Neural cell (in vitro differentiated cells): ENCODE results near the gene C19orf33. TPM values are rescaled to one million over a fixed set of nuclear protein-coding genes. Genes with fewer than 3 reads are reported as not detected.

Experiments used
- H2AFZ ChIP-seq: fragments of 200-600, 300-800 bp; sonication (generic), shearing (Covaris generic); 2 replicates; pipeline ENCODE4 v1.6.0; 2014; ENCODE audit warnings: low read depth, mild to moderate bottlenecking, antibody characterized with exemption, low read length, moderate library complexity
- H3F3A ChIP-seq: fragments of 200-600 bp; shearing (Covaris generic); 2 replicates; pipeline ENCODE4 v1.6.1; 2016; ENCODE audit warnings: mild to moderate bottlenecking, moderate library complexity, mixed read lengths, antibody characterized with exemption, low read length; ENCODE audit not compliant: insufficient read depth, poor library complexity, severe bottlenecking
- H3K27ac ChIP-seq: fragments of 200-600, 300-800 bp; sonication (generic), shearing (Covaris generic); 2 replicates; pipeline ENCODE4 v1.5.1; 2014; ENCODE audit warnings: mild to moderate bottlenecking, low read length, moderate library complexity
- H3K27me3 ChIP-seq: fragments of 300-800, 200-600 bp; sonication (generic), shearing (Covaris generic); 2 replicates; pipeline ENCODE4 v1.6.0; 2014; ENCODE audit warnings: mild to moderate bottlenecking, low read depth, low read length, moderate library complexity; ENCODE audit not compliant: insufficient read depth
- H3K36me3 ChIP-seq: fragments of 300-800, 200-600 bp; sonication (generic), shearing (Covaris generic); 2 replicates; pipeline ENCODE4 v1.5.1; 2014; ENCODE audit warnings: mild to moderate bottlenecking, antibody characterized with exemption, low read length, moderate library complexity; ENCODE audit not compliant: insufficient read depth
- H3K4me2 ChIP-seq: fragments of 300-800, 200-600 bp; sonication (generic), shearing (Covaris generic); 2 replicates; pipeline ENCODE4 v1.6.0; 2014; ENCODE audit warnings: mild to moderate bottlenecking, low read length
- H3K4me3 ChIP-seq: fragments of 300-800, 200-600 bp; sonication (generic), shearing (Covaris generic); 2 replicates; pipeline ENCODE4 v1.5.1; 2014; ENCODE audit warnings: mild to moderate bottlenecking, low read length, moderate library complexity
- H3K79me2 ChIP-seq: fragments of 200-600 bp; shearing (Covaris generic); replicated peaks from 2 replicates; pipeline ENCODE4 v1.6.0; 2014; ENCODE audit warnings: mild to moderate bottlenecking, low read length, moderate library complexity; ENCODE audit not compliant: insufficient read depth
- H3K9ac ChIP-seq: fragments of 300-800, 200-600 bp; sonication (generic), shearing (Covaris generic); 2 replicates; pipeline ENCODE4 v1.6.1; 2016; ENCODE audit warnings: mild to moderate bottlenecking, low read length, mixed read lengths
- H3K9me2 ChIP-seq: fragments of 200-600 bp; shearing (Covaris generic); 2 replicates; pipeline ENCODE4 v1.6.1; 2016; ENCODE audit warnings: mild to moderate bottlenecking, low read length, mixed read lengths; ENCODE audit not compliant: insufficient read depth
- H3K9me3 ChIP-seq: fragments of 200-600, 300-800 bp; sonication (generic), shearing (Covaris generic); 2 replicates; pipeline ENCODE4 v1.6.1; 2016; ENCODE audit warnings: mild to moderate bottlenecking, mixed run types, low read length, moderate library complexity, mixed read lengths
- H4K20me1 ChIP-seq: fragments of 200-600 bp; shearing (Covaris generic); 2 replicates; pipeline ENCODE4 v1.6.1; 2016; ENCODE audit warnings: mild to moderate bottlenecking, mixed run types; ENCODE audit not compliant: insufficient read depth
- CTCF ChIP-seq: fragments of 450-650 bp; IDR thresholded peaks from 2 replicates; pipeline ENCODE4 v1.5.1; 2014; ENCODE audit warnings: antibody characterized with exemption, mild to moderate bottlenecking, moderate library complexity; ENCODE audit not compliant: poor library complexity, severe bottlenecking
- EP300 ChIP-seq: fragments of 450-650 bp; conservative IDR thresholded peaks from 2 replicates; pipeline ENCODE4 v1.6.1; 2014; ENCODE audit warnings: antibody characterized with exemption, mild to moderate bottlenecking, moderate library complexity; ENCODE audit not compliant: poor library complexity, severe bottlenecking
- EZH2 ChIP-seq: fragments of 200-600, 300-800 bp; shearing (Covaris generic), sonication (generic); IDR thresholded peaks from 2 replicates; pipeline ENCODE4 v1.6.1; 2014; ENCODE audit warnings: antibody characterized with exemption, low read length, borderline replicate concordance, mild to moderate bottlenecking; ENCODE audit not compliant: insufficient read depth, poor library complexity, severe bottlenecking
- MXI1 ChIP-seq: fragments of 450-650 bp; conservative IDR thresholded peaks from 2 replicates; pipeline ENCODE4 v1.6.1; 2014; ENCODE audit warnings: antibody characterized with exemption, mild to moderate bottlenecking; ENCODE audit not compliant: poor library complexity, severe bottlenecking
- POLR2AphosphoS5 ChIP-seq: IDR thresholded peaks from 2 replicates; pipeline ENCODE4 v1.6.1; 2012
- RAD21 ChIP-seq: fragments of 450-650 bp; conservative IDR thresholded peaks from 2 replicates; pipeline ENCODE4 v1.6.1; 2014; ENCODE audit warnings: antibody characterized with exemption, mild to moderate bottlenecking, moderate library complexity
- REST ChIP-seq: IDR thresholded peaks from 2 replicates; pipeline ENCODE4 v1.6.1; 2012; ENCODE audit warnings: borderline replicate concordance
- SMC3 ChIP-seq: fragments of 450-650 bp; conservative IDR thresholded peaks from 2 replicates; pipeline ENCODE4 v1.6.1; 2014; ENCODE audit warnings: antibody characterized with exemption, mild to moderate bottlenecking, moderate library complexity; ENCODE audit not compliant: poor library complexity
- TAF1 ChIP-seq: IDR thresholded peaks from 2 replicates; pipeline ENCODE4 v1.6.1; 2012; ENCODE audit warnings: low read depth
- polyA plus RNA-seq: library from polyadenylated mRNA; depleted of rRNA; stranded (reverse); fragments of >200 nt; gene quantifications from 2 replicates; pipeline ENCODE4 v1.2.3, GENCODE V29; 2014

C19orf33 gene
- polyA plus RNA-seq, 1 donor from 2014 or later = not detected

- H3K9me3 ChIP-seq = no peaks in the 10 kb centered on the region
- H3F3A ChIP-seq = no peaks in the 10 kb centered on the region
- no peaks in the 10 kb centered on the region for H4K20me1 ChIP-seq
- H3K9me2 ChIP-seq = no peaks in the 10 kb centered on the region
- TF ChIP-seq MXI1 (no peak), RAD21 (no peak), CTCF (no peak), EZH2 (no peak), EP300 (no peak), POLR2AphosphoS5 (no peak), SMC3 (no peak), TAF1 (no peak), REST (no peak)
- no peak overlapping the region for H3K4me3 ChIP-seq
- H3K4me2 ChIP-seq = no peak overlapping the region
- no peak overlapping the region for H3K27ac ChIP-seq
- no peaks in the 10 kb centered on the region for H3K79me2 ChIP-seq
- H3K27me3 ChIP-seq = no peaks in the 10 kb centered on the region
- H3K36me3 ChIP-seq = peaks cover 12% of the 10 kb centered on the region
- no peak overlapping the region for H2AFZ ChIP-seq
- H3K9ac ChIP-seq = no peak overlapping the region
Measured at GRCh38 chr19:38289955-38290354, 14.1 kb upstream of the C19orf33 start.

- Histone ChIP-seq H2AFZ (no peak overlapping the region), H4K20me1 (no peaks in the 10 kb centered on the region), H3K36me3 (peaks cover 12% of the 10 kb centered on the region), H3F3A (no peaks in the 10 kb centered on the region), H3K27ac (no peak overlapping the region), H3K9ac (no peak overlapping the region), H3K4me3 (no peak overlapping the region), H3K9me2 (no peaks in the 10 kb centered on the region), H3K9me3 (no peaks in the 10 kb centered on the region), H3K4me2 (no peak overlapping the region), H3K27me3 (no peaks in the 10 kb centered on the region), H3K79me2 (no peaks in the 10 kb centered on the region)
- no peak for TF ChIP-seq POLR2AphosphoS5
Measured at GRCh38 chr19:38290631-38291147, 13.4 kb upstream of the C19orf33 start.

GRCh38 chr19:38291855-38292254, 12.2 kb upstream of the C19orf33 start:
- Histone ChIP-seq H3K4me2 (no peak overlapping the region), H3K36me3 (peaks cover 12% of the 10 kb centered on the region), H4K20me1 (no peaks in the 10 kb centered on the region), H3K9me3 (no peaks in the 10 kb centered on the region), H3K27me3 (no peaks in the 10 kb centered on the region), H3F3A (no peaks in the 10 kb centered on the region), H2AFZ (no peak overlapping the region), H3K9me2 (no peaks in the 10 kb centered on the region), H3K4me3 (no peak overlapping the region), H3K27ac (no peak overlapping the region), H3K9ac (no peak overlapping the region), H3K79me2 (no peaks in the 10 kb centered on the region)
- TF ChIP-seq TAF1 = no peak
- TF ChIP-seq POLR2AphosphoS5 = no peak
- TF ChIP-seq SMC3 = no peak
- no peak for TF ChIP-seq MXI1
- TF ChIP-seq REST = no peak
